ENCODE results near the gene NPIPB5. TPM values are rescaled to one million over a fixed set of nuclear protein-coding genes. Genes with fewer than 3 reads are reported as not detected.

NPIPB5 gene
- total and polyA plus RNA-seq, 10 of the 15 experiments (the other 5 are each of a cell fraction or from before 2014, with no cell fraction given) = 5.0 to 172 (median 101) TPM

Small RNA genes within 50 kb of the gene (small RNA-seq; reads per million reads assigned to genes)
- not detected for gene AC106788.1

Other genes starting within 250 kb of the NPIPB5 start
- gene POLR3E, start 213.5 kb upstream of the NPIPB5 start, total RNA-seq (2014; rRNA removed) = 34.6 and 36.8 TPM in 2 replicates
- 39.1 and 41.0 TPM in 2 replicates for gene POLR3E, start 213.5 kb upstream of the NPIPB5 start, total RNA-seq (2014; rRNA removed; fragmentation: Illumina TruSeq; extraction: Trizol)
- 52.0 and 54.0 TPM in 2 replicates for gene POLR3E, start 213.5 kb upstream of the NPIPB5 start, total RNA-seq (2021)
- 49.4 and 79.5 TPM in 2 replicates for gene POLR3E, start 213.5 kb upstream of the NPIPB5 start, polyA plus RNA-seq (2011; rRNA removed)
- gene POLR3E, start 213.5 kb upstream of the NPIPB5 start, polyA plus RNA-seq (2014; fragmentation: Illumina TruSeq; extraction: Trizol) = 30.0 and 57.6 TPM in 2 replicates
- 10 to 100 TPM; 11.1 to 15.5 TPM for gene POLR3E, start 213.5 kb upstream of the NPIPB5 start, polyA plus RNA-seq (2014; fragmentation: Nextera tagmentation; extraction: Ambion mirVana)
- 42.0 and 48.5 TPM in 2 replicates for gene POLR3E, start 213.5 kb upstream of the NPIPB5 start, polyA plus RNA-seq (2014; rRNA removed)
- gene POLR3E, start 213.5 kb upstream of the NPIPB5 start, polyA plus RNA-seq (2016; fragmentation: Nextera tagmentation; extraction: Ambion mirVana) = 10 to 100 TPM; 35.2 to 40.2 TPM
- gene CDR2, start 136.3 kb upstream of the NPIPB5 start, total RNA-seq (2014; rRNA removed) = 16.0 and 21.9 TPM in 2 replicates
- gene CDR2, start 136.3 kb upstream of the NPIPB5 start, total RNA-seq (2014; rRNA removed; fragmentation: Illumina TruSeq; extraction: Trizol) = 18.0 and 19.7 TPM in 2 replicates
- gene CDR2, start 136.3 kb upstream of the NPIPB5 start, total RNA-seq (2021) = 20.7 and 25.6 TPM in 2 replicates
- gene CDR2, start 136.3 kb upstream of the NPIPB5 start, polyA plus RNA-seq (2011; rRNA removed) = 23.7 and 26.5 TPM in 2 replicates
- 24.3 and 24.5 TPM in 2 replicates for gene CDR2, start 136.3 kb upstream of the NPIPB5 start, polyA plus RNA-seq (2014; fragmentation: Illumina TruSeq; extraction: Trizol)
- gene CDR2, start 136.3 kb upstream of the NPIPB5 start, polyA plus RNA-seq (2014; fragmentation: Nextera tagmentation; extraction: Ambion mirVana) = 1 to 10 TPM; 4.8 to 5.5 TPM
- gene CDR2, start 136.3 kb upstream of the NPIPB5 start, polyA plus RNA-seq (2014; rRNA removed) = 19.8 and 20.5 TPM in 2 replicates
- gene CDR2, start 136.3 kb upstream of the NPIPB5 start, polyA plus RNA-seq (2016; fragmentation: Nextera tagmentation; extraction: Ambion mirVana) = 10 to 100 TPM in 1 of 2 experiments, 1 to 10 TPM in 1; 6.7 to 14.1 TPM

Measured in GM12878 (cell line).